ENCODE measurements around the gene CHRNB1.
"Not testable (repeated sequence)": the region's sequence is repeated elsewhere in the genome, so short reads cannot be mapped to it uniquely, and the experiment has no call there.

CHRNB1 gene

DNA sequence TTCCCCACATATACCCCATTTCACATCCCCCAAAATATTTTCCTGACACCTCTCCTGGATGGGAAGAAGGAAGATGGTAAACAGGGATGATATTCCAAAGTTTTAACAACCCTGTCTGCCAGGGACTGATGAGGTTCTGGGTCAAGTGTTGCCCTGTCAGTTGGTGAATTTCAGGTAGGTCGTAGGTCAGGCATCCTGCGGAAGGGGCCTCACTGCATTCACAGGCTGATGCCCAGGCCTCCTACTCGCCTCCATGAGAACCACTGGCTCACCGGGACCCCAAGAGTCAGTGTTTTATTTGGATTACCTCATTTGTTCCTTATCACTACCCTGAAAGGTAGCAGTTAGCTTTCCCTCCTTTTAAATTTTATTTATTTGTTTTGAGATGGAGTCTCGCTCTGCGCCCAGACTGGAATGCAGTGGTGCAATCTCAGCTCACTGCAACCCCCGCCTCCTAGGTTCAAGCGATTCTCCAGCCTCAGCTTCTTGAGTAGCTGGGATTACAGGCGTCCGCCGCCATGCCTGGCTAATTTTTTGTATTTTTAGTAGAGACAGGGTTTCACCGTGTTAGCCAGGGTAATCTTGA, 24.0 kb downstream of the CHRNB1 start:
- no peak for DNase-seq

DNA sequence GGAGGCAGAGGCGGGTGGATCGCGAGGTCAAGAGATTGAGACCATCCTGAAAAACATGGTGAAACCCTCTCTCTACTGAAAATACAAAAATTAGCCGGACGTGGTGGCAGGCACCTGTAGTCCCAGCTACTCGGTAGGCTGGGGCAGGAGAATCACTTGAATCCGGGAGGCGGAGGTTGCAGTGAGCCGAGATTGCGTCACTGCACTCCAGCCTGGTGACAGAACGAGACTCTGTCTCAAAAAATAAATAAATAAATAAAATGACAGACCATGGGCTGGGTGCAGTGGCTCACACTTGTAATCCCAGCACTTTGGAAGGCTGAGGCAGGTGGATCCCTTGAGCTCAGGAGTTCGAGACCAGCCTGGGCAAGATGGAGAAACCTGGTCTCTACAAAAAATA, 25.0 kb downstream of the CHRNB1 start:
- DNase-seq = not testable (repeated sequence)

DNA sequence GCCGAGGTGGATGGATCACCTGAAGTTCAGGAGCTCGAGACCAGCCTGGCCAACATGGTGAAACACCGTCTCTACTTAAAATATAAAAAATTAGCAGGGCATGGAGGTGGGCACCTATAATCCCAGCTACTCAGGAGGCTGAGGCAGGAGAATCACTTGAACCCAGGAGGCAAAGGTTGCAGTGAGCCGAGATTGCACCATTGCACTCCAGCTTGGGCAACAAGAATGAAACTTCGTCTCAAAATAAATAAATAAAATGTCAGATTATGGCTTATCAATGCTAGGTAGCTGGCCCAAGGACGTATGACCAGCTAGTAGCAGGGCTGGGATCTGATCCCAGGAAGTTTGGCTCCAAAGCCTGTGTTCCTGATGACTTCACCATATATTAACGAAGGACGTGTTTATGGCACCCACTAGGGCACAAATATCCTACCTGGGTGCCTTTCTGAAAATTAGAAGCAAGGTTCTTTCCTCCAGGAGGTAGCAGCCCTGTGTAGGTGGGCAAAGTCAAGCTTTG, 25.7 kb downstream of the CHRNB1 start:
- not testable (repeated sequence) for DNase-seq

DNA sequence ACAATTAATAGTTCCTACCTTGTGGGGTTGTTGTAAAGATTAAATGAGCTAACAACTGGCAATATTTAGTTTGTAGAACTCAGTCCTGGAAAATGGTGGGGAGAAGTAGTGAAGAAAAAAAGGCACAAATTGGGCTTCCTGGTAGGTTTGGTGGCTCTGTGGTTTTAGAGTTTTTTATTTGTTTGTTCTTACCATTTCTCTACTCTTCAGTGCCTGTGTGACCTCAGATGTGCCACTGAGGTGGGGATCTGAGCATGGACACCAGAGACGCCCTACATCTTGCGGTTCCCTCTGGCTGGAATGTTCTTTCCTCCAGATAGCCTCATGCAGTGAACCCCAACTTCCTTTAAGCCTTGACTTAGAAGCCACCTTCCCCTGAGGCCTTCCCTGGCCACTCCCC, 26.9 kb downstream of the CHRNB1 start:
- no peak for DNase-seq

DNA sequence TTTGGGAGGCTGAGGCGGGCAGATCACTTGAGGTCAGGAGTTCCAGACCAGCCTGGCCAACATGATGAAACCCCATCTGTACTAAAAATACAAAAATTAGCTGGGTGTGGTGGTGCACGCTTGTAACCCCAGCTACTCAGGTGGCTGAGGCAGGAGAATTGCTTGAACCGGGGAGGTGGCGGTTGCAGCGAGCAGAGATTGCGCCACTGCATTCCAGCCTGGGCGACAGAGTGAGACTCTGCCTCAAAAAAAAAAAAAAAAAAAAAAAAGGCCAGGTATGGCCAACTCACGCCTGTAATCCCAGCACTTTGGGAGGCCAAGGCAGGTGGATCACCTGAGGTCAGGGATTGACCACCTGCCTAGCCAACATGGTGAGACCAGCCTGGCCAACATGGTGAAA, 29.9 kb downstream of the CHRNB1 start:
- not testable (repeated sequence) for DNase-seq

DNA sequence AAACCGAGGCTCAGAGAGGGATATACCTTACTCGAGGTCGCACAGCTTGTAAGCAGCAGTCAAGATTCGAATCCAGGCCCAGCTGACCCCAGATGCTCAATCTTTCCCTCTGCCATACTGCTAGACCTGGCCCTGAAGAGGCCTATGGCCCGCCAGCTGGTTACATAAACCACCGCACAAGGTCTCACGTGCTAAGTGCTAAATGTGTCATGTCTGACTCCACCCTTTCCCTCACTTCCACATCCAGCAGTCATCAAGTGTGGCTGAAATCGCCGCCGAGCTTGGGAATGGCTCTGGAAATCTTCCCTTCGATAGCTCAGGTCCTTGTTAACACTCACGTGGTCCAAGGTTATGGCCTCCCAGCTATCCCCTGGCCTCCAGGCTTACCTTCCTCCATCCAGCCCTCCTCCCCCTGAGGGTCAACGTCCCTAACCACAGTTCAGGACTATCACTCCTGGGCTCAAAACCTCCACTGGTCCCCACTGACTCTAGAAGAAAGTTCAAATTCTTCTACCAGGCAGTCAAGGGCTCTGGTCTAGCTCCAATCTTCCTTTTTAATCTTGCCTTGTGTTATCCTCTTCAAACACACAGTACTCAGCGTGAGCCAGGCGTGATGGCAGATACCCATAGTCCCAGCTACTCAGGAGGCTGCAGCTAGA, 31.0 kb downstream of the CHRNB1 start:
- peak; percentile 56 for DNase-seq

DNA sequence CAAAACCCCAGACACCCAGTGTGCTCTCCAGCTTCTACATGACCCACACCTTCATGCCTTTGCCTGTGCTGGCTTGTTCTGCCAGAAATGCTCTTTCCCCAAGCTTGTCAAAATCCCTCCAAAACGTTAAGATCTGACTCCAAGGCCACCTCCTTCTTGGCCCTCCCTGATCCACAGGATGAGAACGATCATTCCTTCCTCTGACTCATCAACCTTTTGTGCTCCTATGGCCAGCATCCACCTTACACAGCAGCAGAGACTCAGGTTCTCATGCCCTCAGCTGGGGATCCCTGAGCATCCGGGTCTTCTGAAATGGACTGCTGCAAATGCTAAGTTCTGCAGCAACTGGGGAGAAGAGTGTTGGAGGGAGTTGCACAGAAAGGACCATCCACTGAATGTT, 31.6 kb downstream of the CHRNB1 start:
- DNase-seq = no peak

DNA sequence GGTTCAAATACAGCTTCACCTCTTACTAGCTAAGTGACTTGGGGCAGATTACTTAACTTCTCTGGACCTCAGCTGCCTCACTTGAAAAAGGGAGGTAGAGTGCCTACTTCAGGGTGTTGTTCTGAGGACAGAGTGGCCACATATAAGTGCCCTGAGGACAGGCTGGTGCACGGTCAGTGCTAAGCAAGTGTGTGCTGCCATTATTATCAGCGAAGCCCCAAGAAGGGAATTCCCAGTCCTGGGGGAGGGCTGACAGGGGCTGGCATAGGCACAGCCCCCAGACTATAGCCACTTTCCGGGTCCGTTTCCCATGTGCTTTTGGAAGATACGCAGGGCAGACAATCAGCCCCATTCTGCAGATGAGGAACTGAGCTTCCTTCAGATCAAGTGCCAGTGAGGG, 32.1 kb downstream of the CHRNB1 start:
- DNase-seq = no peak

DNA sequence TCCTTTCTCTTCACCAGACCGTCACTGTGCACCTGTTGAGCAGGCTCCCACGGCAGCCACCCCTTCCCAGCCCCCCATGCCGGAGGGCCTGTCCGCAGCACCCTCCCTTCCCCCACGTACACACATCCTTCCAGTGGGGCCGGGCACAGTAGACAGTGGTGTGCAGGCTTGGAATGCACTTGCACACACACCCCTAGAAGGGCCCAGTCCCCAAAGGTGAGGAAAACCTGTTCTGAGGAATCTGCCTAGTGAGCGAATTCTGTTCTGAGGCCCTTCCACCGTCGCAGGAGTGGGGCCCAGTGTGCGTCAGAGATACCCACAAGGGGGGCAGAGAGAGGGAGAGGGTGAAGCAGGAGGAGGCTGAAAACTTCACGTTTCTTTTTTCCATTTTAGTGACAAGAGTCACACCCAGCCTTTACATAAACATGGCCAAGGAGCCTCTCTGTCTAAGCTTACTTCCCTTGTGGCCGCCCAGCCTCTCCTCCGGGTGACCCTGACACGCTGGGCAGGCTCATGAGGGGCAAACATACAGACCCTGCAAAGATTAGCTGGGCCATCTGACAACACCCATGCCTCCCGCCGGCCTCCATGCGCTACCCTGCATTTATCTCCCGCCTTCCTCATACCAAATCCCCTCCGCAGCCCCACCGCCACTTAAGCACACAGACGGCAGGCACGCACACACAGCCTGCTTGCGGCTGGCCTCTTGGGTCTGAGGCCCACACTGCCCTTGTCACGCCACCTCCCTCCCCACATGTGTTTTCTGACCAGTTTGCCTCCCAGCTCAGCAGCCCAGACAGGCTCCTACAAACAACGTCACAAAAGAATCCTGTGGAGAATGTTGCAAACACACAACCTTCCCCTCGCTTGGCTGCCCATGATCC, 32.8 kb downstream of the CHRNB1 start:
- DNase-seq = peak; percentile 74

DNA sequence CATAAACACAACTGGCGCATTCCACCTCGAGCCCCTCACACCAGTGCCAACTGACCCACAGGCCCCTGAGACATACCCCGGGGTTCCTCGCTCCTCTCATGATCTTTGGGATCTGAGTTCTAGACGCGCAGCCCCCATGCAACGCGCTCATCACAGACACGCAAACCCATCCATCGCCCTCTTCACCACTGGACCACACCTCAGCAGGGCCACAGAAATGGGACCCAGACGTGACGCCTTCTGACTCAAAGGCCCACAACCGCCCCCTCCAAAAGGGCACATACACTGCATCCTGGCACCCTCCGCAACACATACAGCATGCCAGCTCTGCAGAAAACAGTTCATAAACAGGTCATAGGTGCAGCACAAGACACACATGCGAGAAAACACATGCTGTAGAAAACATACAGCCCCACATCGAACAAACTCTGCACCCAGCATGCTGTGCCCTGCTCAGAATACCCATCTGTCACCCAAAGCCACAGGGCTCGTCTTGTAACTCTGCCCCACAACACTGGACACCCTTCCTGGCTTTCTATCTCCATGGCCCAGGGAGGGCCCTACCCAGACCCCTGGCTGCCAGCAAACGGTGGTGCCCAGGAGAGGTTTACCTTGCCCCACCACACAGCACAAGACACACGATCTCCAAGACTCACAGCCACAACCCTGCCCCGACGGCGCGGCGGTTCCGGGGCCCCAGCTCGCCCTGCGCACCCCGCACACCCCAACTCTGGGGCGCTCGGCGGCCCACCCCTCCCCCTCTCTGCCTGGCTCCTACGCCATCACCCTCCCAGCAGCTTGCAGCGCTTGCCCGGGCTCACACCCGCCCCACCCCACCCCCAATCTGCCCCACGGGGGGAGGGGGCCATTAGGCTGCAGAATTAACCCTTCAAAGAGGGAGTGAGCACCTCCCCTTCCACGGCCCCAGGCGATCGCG, 33.7 kb downstream of the CHRNB1 start:
- DNase-seq = peak; percentile 75

DNA sequence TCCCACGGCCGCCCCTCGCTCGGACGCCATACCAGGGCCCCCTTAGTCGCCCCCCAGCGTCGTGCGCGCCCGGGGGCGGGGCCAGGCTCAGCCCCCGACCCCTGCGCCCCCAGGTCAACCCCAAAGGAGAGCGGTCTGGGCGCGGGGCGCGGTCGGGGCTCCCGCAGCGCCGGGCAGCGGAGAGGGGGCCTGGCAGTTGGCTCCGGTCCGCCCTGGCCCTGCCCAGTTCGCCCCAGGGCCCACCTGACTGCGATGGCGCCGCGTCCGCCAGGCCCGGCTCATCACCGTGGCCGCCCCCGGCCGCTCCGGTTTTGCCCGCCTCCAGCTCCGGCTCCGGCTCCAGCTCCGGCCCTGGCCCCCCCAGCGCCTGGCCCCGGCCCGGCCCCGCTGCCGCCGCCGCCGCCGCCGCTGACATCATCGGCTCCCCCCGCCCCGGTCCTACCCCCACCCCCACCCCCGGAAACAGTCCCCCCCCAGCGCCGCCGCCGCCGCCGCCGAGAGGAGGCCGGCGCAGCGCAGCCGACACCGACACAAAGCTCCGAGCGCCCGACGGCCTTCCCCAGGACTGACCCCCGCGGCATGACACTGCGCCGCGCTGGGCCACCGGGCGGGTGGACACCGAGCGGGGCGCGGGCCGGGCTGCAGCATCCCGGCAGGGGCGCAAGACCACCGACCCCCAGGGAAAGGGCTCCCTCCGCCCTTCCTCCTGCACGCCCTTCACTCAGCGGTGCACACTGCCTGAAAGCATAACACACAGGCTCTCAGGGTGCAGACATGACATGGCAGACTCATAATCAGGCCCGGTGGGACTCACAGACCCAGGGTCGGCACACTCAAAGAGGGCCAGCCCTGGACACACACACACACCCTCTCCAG, 34.6 kb downstream of the CHRNB1 start, which contains the start of gene ZBTB4:
TSS of gene ZBTB4 (minus strand) at position 419 of the 876 bp plus-strand sequence. CDS start 12,830 bp downstream, outside the sequence.
- peak; percentile 73 for DNase-seq

DNA sequence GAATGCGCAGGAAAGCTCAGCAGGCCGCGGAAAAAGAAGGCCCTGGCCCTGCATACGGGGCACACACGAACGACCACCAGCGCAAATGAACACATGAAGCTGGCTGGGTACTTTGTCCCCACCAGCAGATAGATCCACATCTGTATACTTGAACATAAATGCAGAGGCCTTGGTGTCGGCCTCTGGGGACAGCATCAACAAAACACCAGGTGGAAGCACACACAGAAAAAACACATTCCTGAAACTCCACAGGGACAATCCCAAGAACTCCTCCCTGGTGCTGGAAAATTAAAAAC, 35.2 kb downstream of the CHRNB1 start:
- no peak for DNase-seq

DNA sequence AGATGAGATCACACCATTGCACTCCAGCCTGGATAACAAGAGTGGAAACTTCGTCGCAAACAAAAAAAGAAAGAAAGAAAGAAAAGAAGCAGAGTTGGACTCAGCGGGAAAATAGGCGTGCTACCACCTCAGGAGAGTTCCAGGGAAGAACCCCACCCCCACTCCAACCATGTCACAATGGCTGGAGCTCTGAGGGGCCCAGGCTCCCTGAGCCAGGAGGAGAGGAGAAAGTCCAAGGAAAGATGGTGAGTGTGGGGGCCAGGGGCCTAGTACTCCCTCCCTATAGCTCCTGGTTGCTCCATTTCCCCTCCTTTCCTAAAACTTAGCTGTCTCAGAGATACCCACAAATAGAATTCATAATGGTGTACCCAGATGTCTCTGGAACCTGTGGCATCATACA, 36.4 kb downstream of the CHRNB1 start, which contains the start of gene SLC35G6:
TSS of gene SLC35G6 (plus strand) at position 172 of the 400 bp plus-strand sequence. CDS start at position 243, 71 bp downstream.
- DNase-seq = not testable (repeated sequence)

DNA sequence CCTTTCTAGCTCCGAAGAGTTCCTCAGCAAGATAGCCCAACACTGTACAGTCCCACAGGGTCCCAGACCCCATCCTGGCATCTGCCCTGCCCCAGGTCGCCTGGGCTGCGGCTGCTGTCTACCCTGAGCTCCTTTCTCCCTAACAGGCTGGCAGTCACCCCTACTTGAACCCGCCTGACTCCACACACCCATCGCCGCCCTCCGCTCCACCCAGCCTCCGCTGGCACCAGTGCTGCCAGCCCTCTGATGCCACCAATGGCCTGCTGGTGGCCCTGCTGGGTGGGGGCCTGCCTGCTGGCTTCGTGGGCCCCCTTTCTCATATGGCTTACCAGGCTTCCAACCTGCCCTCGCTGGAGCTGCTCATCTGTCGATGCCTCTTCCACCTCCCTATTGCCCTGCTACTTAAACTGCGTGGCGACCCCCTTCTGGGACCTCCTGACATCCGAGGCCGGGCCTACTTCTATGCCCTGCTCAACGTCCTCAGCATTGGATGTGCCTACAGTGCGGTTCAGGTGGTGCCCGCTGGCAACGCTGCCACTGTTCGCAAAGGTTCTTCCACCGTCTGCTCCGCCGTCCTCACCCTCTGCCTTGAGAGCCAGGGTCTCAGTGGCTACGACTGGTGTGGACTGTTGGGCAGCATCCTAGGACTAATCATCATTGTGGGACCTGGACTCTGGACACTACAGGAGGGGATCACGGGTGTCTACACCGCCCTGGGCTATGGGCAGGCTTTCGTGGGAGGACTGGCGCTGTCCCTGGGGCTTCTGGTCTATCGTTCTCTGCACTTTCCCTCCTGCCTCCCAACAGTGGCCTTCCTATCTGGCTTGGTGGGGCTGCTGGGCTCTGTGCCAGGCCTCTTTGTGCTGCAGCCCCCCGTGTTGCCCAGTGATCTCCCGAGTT, 37.2 kb downstream of the CHRNB1 start:
- not testable (repeated sequence) for DNase-seq

DNA sequence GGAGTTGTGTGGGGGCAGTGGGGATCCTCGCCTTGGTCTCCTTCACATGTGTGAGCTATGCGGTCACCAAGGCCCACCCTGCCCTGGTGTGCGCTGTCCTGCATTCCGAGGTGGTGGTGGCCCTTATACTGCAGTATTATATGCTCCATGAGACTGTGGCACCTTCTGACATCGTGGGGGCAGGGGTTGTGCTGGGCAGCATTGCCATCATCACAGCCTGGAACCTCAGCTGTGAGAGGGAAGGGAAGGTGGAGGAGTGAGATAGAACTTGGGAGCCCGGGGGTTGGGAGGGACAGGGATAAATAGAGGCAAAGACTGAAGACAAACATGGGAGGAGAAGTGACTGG, 37.9 kb downstream of the CHRNB1 start:
- not testable (repeated sequence) for DNase-seq

DNA sequence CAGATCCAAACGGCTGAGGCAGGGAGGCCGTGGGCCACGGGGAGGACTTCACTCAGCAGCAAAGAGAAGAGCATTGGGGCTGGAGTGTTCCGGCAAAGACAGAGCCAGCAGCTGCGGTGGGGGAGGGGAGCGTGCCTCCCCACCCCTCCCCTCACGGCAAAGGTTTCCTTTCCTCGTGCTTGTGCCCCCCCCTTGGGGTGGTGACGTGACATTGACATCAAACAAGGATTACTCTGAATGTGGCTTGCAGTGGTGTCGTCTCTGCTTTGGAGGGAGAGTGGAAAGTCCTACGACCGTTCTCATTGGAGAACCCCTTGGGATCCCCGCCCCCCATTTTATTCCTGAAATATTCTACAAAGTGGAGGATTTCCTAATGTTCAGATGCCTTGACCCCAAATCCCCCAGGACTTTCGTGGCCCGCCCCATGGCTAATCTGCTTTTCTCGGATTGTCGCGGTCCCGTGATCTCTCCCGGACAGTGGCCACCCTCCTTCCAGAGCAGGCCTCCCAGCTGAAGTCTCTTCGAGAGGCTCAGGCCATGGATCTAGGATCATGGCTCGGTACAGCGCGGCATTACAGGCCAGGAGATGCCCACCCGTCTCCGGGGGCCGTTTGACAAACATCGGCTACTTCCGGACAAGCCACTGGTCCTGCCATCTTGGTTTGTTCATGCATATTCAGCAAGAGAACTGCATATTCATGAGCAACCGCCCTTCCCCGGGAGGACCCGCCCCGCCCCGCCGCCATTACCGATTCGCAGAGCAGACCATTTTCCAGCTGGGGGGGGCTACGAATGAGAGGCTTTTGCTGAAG, 38.6 kb downstream of the CHRNB1 start:
- peak; percentile 96 for DNase-seq

DNA sequence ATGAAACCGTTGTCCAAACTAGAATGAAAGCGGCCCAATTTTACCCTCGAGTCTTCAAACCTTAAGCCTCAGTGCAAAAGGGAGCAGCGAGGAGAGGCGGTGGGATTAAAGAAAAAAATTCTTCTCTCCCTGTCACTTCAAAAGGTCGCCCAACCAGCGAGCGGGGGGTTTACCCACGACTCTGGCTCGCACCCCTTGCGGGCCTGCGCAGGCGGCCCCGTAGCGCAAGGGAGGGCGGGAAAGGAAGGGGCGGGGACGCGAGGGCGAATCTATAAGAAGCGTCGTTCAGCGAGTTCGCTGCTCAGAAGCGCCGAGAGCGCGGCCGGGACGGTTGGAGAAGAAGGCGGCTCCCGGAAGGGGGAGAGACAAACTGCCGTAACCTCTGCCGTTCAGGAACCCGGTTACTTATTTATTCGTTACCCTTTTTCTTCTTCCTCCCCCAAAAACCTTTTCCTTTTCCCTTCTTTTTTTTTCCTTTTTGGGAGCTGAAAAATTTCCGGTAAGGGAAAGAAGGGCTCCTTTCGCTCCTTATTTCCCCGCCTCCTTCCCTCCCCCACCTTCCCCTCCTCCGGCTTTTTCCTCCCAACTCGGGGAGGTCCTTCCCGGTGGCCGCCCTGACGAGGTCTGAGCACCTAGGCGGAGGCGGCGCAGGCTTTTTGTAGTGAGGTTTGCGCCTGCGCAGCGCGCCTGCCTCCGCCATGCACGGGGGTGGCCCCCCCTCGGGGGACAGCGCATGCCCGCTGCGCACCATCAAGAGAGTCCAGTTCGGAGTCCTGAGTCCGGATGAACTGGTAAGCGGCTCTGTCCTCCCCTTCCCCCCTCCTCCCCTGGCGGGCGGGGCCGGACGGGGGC, 39.4 kb downstream of the CHRNB1 start, which contains the start of gene POLR2A:
TSS of gene POLR2A (plus strand) at position 300 of the 852 bp plus-strand sequence.
- DNase-seq = peak; percentile 99

DNA sequence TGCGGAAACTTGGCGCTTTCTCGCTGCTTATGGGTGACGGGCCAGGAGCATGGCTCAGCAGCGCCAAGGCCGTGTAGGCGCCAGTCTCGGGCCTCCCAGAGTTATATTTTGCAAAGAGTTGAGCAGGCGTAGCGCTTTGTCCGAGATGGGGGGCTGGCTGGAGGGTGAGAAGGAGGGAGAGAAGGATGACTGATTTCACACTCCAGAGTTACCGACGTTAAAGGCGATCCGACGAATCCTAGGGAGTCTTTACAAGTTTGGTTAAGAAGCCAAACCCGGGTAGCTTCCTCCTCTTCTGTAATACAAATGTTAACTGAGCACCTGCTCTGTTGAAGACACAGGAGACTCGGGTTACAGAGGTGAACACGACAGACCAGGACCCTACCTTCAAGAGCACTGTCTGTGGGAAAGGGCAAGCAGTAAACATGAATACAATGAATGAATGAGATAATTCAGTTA, 40.1 kb downstream of the CHRNB1 start:
- DNase-seq = no peak
